ENCODE data around the gene PBX3.

GRCh38 chr9:125924351-125924750 lies 177.2 kb downstream of the PBX3 start:
- no peak for TF ChIP-seq CTCF (IDR thresholded peaks at IDR 0.05)
- no peak for TF ChIP-seq EP300 (IDR thresholded peaks at IDR 0.05)
